HG02938 (cell line): Measurements from ENCODE around the gene IDI1.
"Not testable (repeated sequence)": the region's sequence is repeated elsewhere in the genome, so short reads cannot be mapped to it uniquely, and the experiment has no call there.

Experiments used
- ATAC-seq: cut with Tn5 transposase; IDR thresholded peaks from one replicate; pipeline ENCODE4 v1.9.1; 2021; ENCODE audit warnings: mild to moderate bottlenecking, moderate library complexity; ENCODE audit not compliant: unreplicated experiment

IDI1 gene

GRCh38 chr10:1048732-1049424, at the start of gene IDI1:
IDI1 (minus strand) TSS chr10:1049119; CDS start chr10:1049003, 116 bp downstream.
- peak; percentile 74 for ATAC-seq

GRCh38 chr10:1097436-1097835, 48.5 kb upstream of the IDI1 start:
- no peak for ATAC-seq

DNA sequence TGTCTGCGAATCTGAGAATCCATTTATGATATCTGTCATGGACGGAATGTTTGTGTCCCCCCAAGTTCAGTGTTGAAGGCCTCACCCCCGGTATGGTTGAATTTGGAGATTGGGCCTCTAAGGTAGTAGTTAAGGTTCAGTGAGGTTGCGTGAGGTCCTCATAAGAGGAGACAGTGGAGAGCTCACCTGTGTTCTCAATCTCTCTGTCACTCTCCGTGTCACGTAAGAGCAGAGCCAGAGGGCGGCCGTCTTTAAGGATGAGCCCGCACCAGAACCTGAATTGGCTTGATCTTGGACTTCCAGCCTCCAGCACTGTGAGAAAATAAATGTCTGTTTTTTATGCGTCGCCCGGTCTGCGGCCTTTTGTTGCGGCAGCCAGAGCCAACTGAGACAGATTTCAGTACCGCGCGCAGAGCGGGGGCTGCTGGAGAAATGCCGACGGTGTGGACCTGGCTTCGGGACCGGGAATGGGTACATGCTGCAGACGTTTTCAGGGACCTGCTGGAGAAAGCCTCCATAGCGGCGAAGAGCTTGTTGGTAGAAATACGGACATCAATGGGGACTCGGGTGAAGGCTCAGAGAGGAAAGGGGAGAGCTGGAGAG, 47.5 kb upstream of the IDI1 start:
- no peak for ATAC-seq

- no peak for ATAC-seq
These were observed 46.6 kb upstream of the IDI1 start for GRCh38 chr10:1095498-1095897.

DNA sequence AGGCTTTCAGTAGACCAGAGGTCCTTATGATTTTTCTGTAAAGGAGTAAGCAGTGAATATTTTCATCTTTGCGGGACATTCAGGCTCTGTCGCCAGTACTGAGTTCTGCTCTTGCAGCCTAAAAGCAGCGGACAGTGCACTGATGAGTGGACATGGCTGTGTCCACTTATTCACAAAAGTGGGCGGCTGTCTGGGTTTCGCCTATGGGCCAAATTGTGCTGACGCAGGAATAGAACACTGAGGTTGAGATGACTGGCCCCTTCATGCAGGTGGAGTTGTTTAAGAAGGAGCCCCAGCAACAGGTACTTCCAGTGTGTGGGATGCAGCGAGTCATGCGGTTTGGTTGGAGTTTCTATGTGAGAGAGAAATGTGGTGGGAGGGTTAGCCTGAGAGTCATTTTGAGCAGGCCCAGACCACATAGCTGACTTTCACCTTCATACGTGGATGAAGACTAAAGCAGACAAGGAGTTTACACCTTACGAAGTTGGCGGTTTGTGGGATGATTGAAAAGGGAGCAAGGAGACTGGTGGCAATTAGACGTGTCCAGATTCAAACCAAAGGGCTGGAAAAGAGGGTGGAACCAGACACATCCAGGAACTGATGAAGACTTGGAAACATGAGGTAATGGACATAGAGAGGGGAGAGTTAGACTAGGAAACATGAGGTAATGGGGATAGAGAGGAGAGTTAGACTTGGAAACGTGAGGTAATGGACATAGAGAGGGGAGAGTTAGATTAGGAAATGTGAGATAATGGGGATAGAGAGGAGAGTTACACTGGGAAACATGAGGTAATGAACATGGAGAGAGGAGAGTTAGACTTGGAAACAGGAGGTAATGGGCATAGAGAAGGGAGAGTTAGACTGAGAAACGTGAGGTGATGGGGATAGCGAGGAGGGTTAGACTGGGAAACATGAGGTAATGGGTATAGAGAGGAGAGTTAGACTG, 45.5 kb upstream of the IDI1 start:
- ATAC-seq = peak; percentile 72

GRCh38 chr10:1093696-1094095, 44.8 kb upstream of the IDI1 start:
- no peak for ATAC-seq

GRCh38 chr10:1090696-1091095, 41.8 kb upstream of the IDI1 start:
- no peak for ATAC-seq

GRCh38 chr10:1089017-1089689, 40.2 kb upstream of the IDI1 start:
- ATAC-seq = no peak

GRCh38 chr10:1086787-1087186, 37.9 kb upstream of the IDI1 start:
- ATAC-seq = no peak

DNA sequence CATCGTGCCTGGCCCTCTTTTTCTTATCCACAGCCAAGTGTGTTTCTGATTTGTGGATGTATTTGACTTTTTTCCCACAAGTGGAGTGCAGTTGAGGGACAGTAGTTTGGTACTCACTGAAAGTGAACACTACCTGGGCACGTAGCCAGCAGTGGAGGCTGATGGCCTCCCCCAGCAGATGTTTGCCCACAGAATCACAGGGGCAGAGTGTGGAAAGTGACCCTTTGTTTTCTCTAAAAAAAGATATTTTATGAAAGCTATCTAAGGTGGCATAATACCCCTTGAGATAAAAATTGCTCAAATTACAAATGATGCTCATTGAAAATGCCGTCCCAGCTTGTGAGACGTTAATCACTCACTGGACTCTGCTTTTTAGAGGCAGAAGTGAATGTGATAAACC, 36.3 kb upstream of the IDI1 start:
- ATAC-seq = no peak

DNA sequence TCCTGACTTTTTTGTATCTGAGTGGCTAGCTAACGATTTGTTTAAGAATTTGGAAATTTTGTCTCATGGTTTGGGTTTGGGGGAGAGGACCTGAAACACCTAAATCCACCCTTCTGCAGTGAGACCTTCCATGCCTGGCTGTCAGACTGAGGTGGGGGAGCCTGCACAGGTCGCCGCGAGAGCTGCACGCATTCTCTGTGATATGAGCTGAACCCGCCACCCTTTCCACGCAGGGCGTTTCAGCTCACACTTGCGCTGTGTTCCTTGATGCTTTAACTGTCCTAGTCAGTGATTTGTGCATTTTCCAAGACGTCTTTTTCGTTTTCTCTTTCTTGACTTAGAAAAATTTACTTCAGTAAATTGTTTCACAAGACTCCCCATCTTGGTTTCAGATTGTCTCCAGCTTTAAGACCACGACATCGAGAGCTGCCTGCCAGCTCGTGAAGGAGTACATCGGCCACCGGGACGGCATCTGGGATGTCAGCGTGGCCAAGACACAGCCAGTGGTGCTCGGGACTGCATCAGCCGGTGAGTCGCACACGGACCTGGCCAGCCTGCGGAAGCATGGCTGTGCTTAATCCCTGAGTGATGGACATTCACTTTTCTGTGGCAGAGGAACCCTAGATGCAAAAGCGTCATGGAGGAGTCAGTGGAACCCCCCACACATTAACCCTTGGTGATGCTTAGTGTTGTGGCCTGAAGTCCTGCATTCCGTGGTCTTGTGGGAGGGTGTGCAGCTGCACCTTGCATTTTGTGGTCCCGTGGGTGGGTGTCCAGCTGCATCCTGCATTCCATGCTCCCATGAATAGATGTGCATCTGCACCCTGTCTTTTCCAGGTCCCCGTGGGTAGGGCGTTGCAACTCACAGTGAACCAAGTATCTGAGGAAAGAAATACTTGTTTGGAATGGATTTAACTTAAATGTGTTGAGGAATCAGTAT, 35.4 kb upstream of the IDI1 start:
- ATAC-seq = no peak

DNA sequence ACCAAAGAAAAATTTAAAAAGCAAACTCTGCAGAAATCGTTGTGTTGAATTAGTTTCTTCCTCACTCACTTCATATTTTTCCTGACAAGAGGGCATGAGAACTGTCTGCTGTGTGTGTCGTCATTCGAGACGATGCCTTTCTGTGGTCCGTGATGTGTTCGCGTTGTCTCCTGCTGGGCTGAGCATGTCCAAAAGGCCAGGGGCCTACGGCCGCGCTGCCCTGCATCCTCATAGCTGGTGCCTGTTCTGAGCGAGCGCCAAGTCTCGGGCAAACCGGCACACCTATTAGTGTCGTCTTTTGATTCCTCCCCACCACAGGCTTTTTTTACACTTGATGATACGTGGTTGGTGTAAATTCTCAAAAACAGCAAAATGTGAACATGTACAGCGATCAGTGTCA, 34.7 kb upstream of the IDI1 start:
- ATAC-seq = no peak

- ATAC-seq = no peak
These were observed 29.7 kb upstream of the IDI1 start for GRCh38 chr10:1078668-1079067.

GRCh38 chr10:1074748-1075308, 25.9 kb upstream of the IDI1 start:
- ATAC-seq = no peak

DNA sequence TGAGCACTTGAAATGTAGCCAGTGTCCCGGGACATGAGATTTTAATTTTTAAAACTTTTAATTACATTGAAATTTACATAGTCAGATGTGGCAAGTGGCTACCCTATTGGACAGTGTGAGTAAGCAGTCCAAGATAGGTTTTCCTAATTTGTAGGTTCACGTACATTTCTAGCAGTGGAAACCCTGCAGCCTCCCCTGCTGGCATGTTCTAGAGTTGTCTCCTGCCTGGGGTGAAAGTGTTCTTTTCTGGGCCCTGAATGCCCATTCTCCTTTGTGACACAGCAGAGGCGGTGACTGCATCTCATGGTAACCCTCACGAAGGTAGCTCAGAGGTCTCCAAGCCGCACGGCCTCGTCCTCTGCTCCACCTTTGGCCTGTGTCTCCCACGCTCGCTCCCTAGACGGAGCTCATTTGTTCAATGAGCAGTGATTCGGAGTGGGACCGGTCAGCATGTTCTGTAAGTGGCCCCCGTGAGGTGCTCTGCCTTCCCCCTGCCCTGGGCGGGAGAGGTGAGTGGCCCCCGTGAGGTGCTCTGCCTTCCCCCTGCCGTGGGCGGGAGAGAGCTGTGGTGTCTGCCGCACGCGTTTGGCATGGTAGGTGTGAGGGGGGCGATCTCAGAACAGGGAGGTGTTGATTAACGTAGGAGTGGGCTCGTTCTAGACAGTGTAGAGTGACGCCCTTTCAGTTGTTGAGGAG, 25.3 kb upstream of the IDI1 start:
- no peak for ATAC-seq

DNA sequence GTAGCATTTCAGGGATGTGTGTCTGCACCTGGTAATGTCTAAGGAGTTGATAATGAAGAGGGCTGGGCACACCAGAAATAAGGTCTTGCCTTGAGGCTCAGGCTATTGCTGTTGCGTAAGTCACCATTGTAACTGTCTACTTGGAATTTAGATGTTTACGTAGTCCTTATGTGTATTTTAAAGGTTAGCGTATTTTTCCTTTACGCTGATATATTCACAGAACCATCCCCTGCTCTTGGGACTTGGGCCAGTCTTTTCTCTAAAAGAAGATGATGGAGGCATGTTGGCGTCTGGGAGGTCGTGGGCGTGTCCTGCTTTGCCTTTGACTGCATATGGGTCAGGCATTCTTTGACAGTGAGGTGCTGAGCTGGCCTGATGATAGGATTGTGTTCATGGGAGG, 22.0 kb upstream of the IDI1 start:
- ATAC-seq = no peak

DNA sequence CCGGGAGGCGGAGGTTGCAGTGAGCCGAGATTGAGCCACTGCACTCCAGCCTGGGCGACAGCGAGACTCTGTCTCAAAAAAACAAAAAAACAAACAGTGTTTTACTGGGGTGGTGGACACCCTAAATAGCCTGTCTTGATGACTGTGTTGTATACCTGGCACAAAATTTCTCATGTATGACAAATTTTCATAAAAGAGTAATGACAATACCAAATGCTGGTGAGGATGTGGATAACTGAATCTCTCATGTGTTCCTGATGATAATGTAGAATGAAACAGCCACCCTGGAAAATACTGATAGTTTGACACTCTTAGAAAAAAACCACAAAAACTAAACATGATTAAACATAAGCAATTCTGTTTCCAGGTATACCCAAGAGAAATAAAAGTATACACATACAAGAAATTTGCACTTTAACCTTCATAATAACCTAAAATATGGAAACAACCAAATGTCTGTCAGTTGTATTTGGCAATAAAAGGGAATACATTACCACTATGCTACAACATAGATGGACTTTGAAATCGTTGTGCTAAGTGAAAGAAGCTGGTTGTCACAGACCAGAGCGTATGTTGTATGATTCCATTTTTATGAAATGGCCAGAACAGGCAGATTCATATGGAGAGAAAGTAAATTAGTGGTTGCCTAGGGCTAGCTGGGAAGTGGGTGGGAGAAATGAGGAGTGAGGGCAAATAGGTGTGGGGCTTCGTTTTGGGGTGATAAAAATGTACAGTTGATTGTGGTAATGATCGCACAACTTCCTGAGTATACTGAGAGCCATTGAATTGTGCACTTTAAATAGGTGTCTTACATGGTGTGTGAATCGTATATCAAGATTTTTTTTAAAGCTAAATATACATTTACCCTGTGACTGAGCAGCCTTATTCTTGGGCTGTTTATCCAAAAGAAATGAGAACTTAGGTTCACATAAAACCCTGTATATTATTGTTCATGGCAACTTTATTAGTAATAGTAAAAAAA, 19.8 kb upstream of the IDI1 start:
- ATAC-seq = no peak

- not testable (repeated sequence) for ATAC-seq
These were observed 17.8 kb upstream of the IDI1 start for GRCh38 chr10:1066734-1067133.
